SK-N-DZ (cell line): ENCODE measurements around the gene CAMTA1.
A peak's percentile ranks its signal among the peaks of the same experiment; 100 is the strongest.

Source experiments
- DNase-seq: peaks from one replicate; pipeline ENCODE4 v3.0.0-alpha.2; 2015; ENCODE audit warnings: low spot score

Gene CAMTA1

DNA sequence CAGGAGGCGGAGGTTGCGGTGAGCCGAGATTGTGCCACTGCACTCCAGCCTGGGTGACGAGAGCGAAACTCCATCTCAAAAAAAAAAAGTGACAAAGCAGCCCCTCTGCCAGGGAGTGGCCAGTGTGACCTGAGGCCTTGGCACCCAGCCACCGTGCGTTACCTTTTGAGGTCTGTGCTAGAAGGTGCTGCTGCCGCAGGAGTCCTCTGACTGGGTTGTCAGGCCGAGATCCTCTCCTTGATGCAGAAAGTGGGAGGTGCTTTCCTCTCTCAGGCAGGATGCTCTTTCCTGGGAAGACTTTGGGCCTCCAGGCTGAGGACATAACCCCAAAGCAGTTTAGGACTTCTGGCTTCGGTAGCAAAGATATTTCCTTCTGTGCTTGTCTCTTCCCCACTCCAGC lies 705.3 kb downstream of the CAMTA1 start:
- no peak for DNase-seq

DNA sequence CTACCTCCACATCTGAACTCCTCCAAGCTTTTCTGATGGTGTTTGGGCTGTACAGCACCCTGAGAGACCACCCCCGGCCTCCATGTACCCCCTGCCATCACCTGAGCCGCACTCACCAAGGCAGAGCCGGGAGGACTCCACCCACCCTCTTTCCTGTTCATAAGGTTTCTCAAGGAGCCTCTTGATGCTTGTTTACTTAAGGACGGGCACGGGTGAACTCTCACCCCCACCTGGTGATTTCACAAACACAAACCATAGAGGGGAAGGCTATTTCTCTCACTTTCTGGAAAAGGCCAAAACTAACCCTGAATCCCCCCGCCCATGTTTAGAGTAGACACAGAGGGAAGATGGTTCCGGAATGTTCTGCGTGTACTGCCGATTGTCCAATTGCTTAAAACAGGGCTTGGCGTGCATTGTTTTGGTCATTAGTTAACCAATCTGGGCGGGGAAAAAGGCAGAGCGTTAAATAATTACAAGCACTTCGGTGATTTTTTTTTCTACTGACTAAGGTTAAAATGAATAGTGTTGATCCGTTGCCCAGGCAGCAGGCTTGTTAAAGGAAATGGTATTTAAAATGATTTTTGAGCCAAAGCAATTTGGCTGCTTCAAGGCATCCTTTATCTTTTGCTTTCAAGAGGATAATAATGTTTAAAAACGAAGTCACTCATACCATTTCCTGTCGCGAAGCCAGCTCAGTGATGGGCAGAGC lies 706.0 kb downstream of the CAMTA1 start:
- no peak for DNase-seq

DNA sequence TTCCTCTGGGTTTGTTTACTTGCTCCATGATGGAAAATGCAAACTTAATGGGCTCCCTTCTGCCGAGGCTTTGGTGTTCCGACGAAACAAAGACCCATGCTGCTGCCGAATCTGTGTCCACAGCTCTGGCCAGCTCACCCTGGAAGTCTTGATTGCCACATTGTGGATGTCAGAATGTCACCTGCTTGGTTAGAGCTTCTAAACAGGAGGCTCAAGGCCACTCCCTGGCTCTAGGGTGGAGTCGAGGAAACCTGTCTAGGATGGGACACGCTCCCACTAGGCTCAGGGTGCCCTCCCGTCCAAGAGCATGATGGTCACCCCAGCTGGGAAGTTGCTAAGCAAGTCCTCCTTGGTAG lies 706.5 kb downstream of the CAMTA1 start:
- no peak for DNase-seq

DNA sequence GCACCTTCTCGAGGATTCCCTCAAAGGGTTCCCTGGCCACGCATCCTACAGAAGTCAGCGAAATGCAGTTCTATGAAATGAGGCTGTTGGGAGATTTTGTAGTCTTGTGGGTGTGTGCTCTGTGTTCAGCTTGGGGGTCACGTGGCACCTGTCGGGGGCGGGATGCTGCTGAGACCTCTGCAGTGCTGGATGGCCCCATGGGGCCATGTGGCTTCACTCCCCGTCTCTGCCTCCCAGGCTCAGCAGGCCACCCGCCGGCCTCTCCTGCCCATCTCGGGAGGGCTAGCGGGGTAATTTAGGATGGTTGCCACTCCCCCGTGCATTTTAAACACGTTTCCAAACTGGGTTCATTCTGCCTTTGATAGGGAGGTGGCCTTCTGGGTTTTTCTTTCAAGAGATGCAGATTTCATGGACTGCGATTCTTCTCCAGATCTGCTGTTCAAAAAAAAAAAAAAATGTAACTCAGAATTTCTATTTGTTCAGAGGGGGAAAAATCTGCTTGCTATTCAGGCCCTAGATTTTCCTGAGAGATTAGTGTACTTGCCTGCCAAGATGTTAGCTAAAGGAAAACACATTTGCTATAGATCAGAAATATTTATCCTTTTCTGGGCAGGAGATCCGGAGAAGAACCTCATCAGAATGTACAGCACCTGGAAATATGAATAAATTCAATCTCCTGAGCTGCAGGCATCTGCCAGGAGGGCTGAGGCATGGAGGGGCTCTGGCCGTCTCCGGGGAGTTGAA lies 708.6 kb downstream of the CAMTA1 start:
- peak; percentile 81 for DNase-seq

DNA sequence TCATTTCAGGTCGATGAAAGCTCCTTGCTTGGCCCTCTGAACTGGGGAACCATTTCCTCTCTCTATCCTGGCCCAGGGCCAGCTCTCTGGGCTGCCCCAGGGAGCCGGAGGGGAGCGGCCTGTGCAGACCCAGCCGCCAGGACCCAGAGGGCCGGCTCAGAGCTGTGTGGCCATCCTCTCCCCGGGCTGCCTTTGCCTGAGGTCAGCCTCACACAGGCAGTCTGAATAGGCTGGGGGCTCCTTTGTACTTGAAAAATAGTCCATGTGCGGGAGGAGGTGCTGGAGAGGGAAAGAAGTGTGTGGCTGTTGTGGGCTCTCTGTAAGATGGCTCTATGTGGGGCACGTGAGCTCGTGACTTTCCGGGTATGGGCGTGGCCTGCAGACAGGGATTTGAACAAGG lies 710.7 kb downstream of the CAMTA1 start:
- no peak for DNase-seq

DNA sequence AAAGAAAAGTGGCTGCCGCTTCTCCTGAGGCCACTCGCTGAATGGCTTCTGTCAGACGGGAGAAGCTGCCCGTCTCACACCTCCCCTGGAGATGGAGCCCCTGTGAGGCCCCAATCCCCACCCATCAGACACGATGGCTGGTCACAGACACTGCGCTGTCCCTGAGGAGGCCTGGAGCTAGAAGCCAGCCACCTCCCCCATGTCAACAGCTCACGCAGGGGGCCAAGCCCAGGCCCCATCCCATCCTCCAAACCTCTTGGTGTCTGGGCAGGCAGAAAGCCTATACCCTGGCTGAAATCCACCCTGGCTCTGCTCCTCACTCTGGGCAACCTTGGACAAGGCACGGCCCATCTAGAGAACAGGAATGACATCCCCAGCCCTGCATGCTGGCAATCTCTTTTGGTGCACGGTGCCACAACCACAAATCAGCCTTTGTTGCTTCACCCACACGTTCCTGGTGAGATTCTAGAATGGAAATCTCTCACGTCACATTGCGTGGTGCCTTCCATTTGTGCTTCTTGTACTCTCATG lies 711.9 kb downstream of the CAMTA1 start:
- no peak for DNase-seq

DNA sequence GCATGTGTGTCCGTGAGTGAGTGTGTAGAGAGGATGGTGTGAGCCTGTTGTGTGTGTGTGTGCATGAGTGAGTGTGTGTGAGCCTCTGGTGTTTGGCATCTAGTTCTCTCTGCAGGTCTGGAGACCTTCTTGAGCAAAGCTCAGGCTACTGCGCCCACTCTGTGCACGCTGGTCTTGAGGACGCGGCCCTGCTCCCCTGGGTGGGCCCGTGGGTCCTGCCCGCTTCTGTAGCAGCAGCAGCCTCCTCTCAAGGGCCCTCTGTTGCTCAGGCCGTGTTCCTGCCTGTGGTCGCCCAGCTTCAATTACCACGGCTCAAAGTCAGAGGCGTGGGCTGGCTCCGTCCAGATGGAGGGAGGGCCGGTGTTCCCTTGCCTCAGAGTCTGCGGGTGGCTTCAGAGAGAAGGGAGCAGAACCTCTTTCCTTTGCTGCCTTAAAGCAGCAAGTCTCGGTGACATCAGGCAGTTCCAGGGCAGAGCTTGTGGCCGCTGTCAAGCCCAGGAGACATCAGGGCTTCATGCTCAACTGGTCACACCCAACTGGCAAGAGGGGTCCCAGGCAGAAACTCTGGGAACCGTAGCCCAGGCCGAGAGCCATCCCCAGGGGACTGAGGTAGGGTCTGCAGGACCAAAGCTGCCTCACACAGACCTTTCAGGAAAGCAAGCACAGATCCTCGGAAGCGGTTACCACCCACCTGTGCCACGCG lies 715.3 kb downstream of the CAMTA1 start:
- peak; percentile 46 for DNase-seq

DNA sequence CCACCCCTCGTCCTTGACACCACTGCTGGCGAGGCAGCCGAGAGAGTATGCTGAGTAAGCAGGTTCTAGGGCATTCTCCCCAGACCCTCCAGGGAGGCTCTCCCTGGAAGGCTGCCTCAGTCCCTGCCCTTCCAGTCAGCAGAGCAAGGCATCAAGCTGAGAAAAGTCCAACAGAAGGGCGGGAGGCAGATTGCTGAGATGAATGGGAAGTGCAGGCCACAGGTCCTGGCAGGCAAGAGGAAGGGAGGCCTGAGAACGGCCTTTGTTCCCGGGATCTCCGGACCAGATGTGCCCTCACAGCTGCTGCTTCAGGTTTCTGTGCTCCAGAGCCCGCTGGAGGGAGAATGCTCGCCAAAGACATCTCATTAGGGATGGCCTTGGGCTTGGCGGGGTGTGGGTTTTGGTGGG lies 715.8 kb downstream of the CAMTA1 start:
- DNase-seq: peak; percentile 54

DNA sequence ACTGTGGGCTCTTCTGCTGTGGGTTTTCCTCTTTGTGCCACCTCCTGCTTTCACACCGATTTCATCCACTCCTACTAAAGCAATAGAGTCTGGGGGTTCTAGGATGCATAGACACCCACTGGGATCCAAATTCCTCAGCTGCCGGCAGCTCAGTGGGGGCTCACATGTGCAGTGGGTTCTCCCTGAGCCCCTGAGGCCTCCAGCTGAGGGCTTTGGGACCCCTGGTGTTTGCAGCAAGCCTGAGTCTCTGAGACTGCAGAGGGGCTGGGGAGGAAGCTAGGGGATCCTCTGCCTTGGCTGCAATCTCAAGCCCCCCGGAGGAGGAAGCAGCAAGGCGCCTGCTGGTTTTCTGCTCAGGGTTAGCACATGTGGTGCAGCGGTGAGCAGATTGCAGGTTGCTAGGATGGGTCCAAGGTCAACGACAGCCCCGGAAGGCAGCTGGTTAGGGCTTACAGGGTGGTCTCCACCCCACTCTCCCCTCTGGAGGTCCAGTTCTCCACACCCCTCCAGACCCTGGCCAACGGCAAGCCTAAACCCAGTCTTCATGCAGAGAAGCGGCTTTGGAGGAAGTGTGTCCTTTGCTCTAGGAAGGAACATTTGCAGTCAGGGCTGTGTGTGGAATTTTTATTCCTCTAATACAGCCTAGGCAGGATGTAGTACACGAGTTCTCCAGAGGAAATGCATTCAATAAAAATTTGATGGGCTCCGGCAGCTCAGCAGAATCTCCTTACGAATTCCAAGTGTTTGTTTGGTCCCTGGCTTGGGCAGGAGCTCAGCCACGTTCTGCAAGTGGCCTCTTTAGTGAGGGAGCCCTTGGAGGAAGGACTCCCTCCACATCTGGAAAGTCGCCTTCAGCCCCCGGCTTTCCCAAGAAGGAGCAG lies 716.7 kb downstream of the CAMTA1 start:
- no peak for DNase-seq

DNA sequence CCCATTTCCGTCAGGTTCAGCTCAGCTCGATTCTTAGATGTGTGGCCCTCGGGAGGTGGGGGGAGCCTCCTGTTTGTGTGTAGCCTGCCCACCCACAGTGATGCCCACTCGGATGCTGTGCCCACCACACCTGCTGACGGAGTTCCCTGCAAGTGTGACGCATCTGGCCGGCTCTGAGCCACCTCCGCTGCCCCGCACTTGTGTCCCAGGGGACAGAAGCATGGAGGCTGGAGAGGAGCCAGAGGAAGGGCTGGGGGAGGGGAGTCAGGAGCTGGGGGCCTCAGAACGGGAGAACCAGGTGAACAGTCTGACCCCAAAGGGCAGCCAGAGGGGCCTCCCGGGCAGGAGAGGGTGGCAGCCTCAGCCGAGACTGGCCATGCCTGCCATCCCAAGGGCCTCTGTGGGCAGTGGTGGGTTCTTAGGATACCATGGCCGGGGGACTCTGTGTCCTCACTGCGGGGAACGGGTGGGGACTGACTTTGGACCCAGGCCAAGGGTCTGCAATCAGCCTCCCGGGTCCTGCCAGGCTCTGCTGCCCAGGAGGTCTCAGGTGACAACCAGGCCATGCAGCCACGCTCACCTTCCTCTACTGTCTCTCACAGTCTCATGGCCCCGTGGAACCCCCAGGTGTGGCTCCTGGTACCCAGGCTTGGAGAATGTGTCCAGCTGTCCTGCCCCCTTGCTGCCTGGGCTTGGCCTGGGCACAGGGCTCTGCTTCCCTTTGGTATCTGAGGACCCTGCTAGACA lies 718.6 kb downstream of the CAMTA1 start:
- DNase-seq: peak; percentile 1

DNA sequence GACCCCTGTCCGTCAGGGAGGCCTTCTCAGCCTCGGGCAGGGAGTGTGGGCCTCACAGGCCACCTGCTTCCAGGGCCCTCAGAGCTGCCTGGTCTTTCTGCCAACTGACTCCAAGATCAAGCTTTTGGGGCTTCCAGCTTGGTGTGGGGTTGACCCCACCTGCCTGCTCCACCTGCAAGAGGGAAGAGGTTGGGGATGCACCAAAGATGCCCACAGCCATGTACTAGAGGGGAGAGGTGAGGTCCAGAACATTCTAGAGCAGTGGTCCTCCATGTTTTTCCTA lies 719.1 kb downstream of the CAMTA1 start:
- no peak for DNase-seq

DNA sequence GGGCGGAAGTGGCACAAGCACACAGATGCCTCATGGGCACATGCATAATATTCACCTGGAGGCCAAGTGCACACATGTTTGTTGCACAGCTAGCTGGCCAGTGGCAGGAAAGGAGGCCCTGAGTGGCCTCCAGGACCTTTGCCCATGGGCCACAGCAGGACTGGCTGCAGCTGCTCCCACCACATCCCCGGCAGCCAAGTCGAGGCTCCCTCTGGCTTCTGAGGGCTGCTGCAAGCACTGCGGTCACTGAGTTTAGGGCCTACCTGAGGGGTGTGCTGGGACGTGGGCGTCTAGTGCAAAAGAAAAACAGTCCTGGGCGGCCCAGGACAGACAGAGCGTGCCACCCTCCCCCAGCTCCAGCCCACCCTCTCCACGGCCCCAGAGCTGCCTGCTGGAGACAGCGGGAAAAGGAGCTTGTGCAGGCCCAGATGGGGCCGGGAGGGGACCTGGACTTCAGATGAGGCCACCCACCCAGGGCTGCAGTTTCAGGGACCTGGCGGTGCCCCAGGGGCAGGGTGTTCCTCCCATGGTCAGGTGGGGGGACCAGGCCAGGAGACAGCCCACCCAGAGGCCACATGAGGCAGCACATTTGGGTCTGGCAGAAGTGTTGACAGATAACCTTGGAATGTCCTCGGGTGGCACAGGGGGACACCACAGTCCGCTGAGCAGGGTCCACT lies 720.0 kb downstream of the CAMTA1 start:
- no peak for DNase-seq

DNA sequence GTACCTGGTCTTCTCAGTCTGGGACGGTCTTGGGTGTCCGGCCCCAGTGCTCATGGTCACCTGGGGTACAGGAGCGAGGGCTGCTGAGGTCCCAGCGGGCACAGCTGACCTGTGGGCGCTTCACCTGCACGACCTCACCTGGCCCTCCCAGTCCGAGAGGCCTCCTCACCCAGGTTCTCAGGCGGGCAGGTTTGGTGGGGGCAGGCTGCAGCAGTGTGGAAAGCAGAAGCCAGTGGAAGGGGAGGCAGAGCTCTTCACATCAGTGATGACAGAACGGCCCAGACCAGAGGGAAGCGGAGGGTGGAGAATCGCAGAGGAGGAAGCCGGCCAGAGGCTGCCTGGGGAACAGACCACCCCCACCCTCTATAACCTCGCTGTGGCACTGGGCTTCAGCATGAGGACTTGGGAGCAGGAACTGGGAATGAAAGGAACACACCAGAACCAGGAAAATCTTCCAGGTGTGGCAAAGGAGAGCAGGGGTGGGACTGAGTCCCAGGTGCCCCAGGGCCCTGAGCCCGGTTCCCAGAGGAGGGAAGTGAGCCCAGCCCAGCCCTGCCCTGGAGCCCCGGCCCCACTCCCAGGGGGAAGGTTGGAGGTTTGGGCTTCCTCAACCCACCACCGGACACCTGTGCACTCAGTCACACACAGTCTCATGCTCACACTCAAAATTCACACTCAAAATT lies 720.7 kb downstream of the CAMTA1 start:
- no peak for DNase-seq

DNA sequence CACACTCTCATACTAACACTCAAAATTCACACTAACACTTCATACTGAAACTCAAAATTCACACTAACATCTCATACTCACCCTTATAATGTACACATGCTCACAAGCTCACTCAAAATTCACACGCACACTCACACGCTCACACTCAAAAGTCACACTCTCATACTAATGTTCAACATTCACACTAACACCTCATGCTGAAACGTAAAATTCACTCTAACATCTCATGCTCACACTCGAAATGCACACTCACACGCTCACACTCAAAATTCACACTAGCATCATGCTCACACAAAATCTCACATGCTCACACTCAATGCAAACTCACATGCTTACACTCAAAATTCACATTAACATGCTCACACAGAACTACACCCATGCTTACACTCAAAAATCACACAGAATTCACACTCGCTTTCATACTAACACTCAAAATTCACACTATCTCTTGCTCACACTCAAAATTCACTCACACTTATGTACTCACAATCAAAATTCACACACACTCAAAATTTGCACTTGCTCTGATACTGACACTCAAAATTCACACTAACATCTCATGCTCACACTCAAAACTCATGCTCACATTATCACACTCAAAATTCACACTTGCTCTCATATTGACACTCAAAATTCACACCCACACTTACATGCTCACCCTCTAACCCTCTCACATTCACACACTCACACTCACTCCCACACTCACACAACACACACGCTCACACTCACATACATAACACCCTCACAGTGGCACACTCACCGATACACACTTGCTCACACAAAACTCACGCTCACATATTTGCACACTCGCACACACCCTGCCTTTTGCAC lies 721.4 kb downstream of the CAMTA1 start:
- DNase-seq: no peak

DNA sequence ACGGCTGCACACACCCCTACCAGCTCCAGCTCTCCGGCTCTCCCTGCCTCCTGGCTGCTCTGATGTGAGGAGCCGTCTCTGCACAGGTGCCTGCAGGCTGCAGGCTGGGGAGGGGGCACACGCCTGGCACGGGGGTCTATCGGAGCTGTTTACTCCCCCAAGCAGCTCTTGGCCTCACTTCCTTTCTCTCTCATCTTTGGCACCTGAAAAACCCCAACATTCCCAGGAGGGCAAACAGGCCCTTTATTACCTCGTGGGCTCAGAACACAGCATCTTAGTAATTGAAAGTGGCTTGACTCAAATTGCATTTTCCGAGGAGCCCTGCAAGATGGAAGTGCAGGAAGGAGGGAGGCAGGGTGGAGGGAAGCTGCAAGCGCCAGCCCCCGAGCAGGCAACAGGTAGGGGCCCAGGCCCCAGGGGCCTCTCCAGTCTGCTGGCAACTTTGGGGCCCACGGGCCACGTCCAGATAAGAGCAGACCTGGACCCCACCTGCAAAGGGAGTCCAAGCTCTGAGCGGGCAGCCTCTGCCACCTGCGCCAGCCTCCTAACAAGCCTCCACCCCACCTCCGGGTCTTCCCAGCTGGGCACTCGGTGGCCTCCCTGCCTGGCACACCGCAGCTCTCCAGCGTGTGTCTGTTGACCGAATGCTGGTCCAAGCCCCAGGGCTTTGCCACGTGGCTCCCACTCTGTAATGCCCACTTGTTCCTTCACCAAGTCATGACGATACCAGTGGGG lies 722.2 kb downstream of the CAMTA1 start:
- DNase-seq: no peak

DNA sequence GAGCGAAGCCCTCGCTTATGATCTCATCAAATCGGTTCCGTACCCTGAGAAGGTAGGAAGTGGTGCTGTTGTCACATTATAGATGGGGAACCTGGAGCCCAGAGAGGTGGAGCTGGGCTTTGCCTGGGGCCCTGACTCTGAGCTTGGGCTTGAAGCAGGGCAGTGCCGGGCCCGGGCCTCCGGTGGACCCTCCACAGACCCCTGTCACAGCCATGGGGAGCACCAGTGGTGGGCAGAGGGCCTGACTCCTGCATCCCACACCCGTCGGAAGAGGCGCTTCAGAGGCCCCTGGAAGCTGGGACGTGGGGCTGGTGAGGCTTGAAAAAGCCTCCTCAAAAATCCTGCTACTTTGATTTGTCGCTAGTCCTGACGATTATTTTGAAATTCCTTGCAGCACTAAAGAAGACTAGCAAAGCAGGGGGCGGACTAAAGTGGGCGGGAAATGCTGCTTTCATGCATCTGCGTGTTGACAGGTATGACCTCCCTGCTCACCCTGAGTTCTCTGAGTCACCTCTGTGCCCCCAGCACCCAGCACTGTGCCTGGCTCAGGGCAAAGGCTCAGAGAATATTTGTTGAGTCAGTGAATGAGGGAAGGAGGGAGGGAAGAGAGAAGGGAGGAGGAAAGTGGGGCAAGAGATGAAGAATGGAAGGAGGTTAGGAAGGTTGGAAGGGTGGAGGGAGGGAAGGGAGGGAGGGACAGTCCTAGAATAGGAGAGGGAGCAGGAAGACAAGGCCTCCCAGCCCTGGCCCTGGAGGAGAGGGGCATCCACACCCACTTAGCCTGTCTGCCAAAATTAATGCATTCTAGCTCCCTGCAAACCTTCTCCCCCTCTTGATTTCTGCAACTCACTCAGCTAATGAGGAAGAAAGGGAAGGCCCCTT lies 723.0 kb downstream of the CAMTA1 start:
- no peak for DNase-seq

DNA sequence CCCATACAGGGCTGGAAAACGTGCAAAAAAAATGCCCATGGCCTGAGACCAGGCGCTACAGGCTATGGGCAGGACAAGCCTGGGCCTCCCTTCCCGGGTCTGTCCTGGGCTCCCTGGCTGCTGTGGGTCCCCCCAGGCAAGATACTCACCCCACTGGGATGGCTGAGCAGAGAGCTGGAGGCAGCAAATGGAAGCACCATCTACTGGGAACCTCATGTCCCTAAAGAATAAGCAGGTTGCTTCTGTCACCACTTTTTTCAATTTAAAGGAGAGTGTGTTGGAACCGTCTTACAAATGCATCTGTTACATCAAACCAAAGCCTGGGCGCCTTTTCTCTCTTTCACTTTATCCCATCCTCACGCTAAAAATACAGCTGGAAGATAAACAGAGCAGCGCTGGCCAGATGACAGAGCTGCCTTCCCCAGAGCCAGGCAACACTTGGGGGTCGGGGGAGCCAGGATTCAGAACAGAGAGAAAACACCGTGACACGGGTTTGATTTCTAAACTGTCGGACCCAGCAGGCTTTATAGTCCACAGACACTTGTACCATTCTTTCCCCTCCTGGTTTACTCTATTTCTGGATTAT lies 723.8 kb downstream of the CAMTA1 start:
- DNase-seq: no peak
